Superior temporal gyrus (tissue), 1 donor: ENCODE measurements around the gene ARHGEF35.
"Not testable (repeated sequence)": the region's sequence is repeated elsewhere in the genome, so short reads cannot be mapped to it uniquely, and the experiment has no call there.

Source experiments
- DNase-seq: peaks from one replicate; pipeline ENCODE4 v3.0.0-alpha.2; 2016; ENCODE audit errors: extremely low spot score

ARHGEF35 gene

GRCh38 chr7:144178380-144179164 lies 17.1 kb downstream of the ARHGEF35 start:
- not testable (repeated sequence) for DNase-seq

- no peak for DNase-seq
These were observed 21.0 kb downstream of the ARHGEF35 start for GRCh38 chr7:144174613-144175012.

- not testable (repeated sequence) for DNase-seq
These were observed 23.9 kb downstream of the ARHGEF35 start for GRCh38 chr7:144171594-144172350.

- DNase-seq: no peak
These were observed 30.8 kb downstream of the ARHGEF35 start for GRCh38 chr7:144164784-144165183.

GRCh38 chr7:144158861-144159260 lies 36.8 kb downstream of the ARHGEF35 start:
- DNase-seq: no peak

- no peak for DNase-seq
These were observed 47.3 kb downstream of the ARHGEF35 start for GRCh38 chr7:144148224-144148827.

- no peak for DNase-seq
These were observed 51.2 kb downstream of the ARHGEF35 start for GRCh38 chr7:144144426-144144825.

GRCh38 chr7:144142187-144142586 lies 53.4 kb downstream of the ARHGEF35 start:
- no peak for DNase-seq

- DNase-seq: no peak
These were observed 58.1 kb downstream of the ARHGEF35 start for GRCh38 chr7:144137501-144137900.
